ENCODE results near the gene CSK.
"Not testable (repeated sequence)": the region's sequence is repeated elsewhere in the genome, so short reads cannot be mapped to it uniquely, and the experiment has no call there.

CSK gene

GRCh38 chr15:74770211-74770903 lies 11.5 kb upstream of the CSK start:
- DNase-seq (ENCODE audit: low spot score), result no peak

- DNase-seq (ENCODE audit: low spot score), result no peak
Observed at GRCh38 chr15:74773329-74773728, 8.6 kb upstream of the CSK start.

GRCh38 chr15:74773731-74774252 lies 8.1 kb upstream of the CSK start:
- no peak for DNase-seq (ENCODE audit: low spot score)

- DNase-seq (ENCODE audit: low spot score), result no peak
Observed at GRCh38 chr15:74775132-74775562, 6.7 kb upstream of the CSK start.

GRCh38 chr15:74775894-74776293 lies 6.0 kb upstream of the CSK start:
- DNase-seq (ENCODE audit: low spot score), result no peak

GRCh38 chr15:74776821-74777768 lies 4.8 kb upstream of the CSK start:
- no peak for DNase-seq (ENCODE audit: low spot score)

GRCh38 chr15:74777769-74778598 lies 3.9 kb upstream of the CSK start:
- no peak for DNase-seq (ENCODE audit: low spot score)

GRCh38 chr15:74778599-74778970 lies 3.3 kb upstream of the CSK start:
- DNase-seq (ENCODE audit: low spot score), result no peak

GRCh38 chr15:74779162-74779648 lies 2.7 kb upstream of the CSK start:
- DNase-seq (ENCODE audit: low spot score), result no peak

- no peak for DNase-seq (ENCODE audit: low spot score)
Observed at GRCh38 chr15:74780523-74781430, 1.1 kb upstream of the CSK start.

- no peak for DNase-seq (ENCODE audit: low spot score)
Observed at GRCh38 chr15:74782259-74783071, 585 bp downstream of the CSK start.

GRCh38 chr15:74783072-74783807 lies 1.4 kb downstream of the CSK start:
- no peak for DNase-seq (ENCODE audit: low spot score)

- no peak for DNase-seq (ENCODE audit: low spot score)
Observed at GRCh38 chr15:74783808-74784175, 1.9 kb downstream of the CSK start.

GRCh38 chr15:74784426-74785193 lies 2.7 kb downstream of the CSK start:
- no peak for DNase-seq (ENCODE audit: low spot score)

GRCh38 chr15:74785194-74786032 lies 3.5 kb downstream of the CSK start:
- no peak for DNase-seq (ENCODE audit: low spot score)

- DNase-seq (ENCODE audit: low spot score), result not testable (repeated sequence)
Observed at GRCh38 chr15:74786081-74786480, 4.2 kb downstream of the CSK start.

GRCh38 chr15:74786551-74787165 lies 4.8 kb downstream of the CSK start:
- DNase-seq (ENCODE audit: low spot score), result no peak

Data from pons (tissue), 1 donor.